Spleen (tissue), 11 donors: ENCODE data around the gene C11orf86. TPM values are rescaled to one million over a fixed set of nuclear protein-coding genes. Genes with fewer than 3 reads are reported as not detected.

ENCODE experiments used
- DNase-seq: peaks from one replicate; pipeline ENCODE4 v3.0.0-alpha.2; 2020
- H3K27ac ChIP-seq, 8 donors: fragments of 200-600 bp; sonication (generic) in 7 of 8; 1 replicate in 4 of 8; 2 replicates in 4 of 8; pipeline versions ENCODE4 v1.5.0 to v1.8.0; 2016 to 2021; ENCODE audit warnings: inconsistent platforms in 4 of 8, mild to moderate bottlenecking in 4 of 8, moderate library complexity in 1 of 8
- H3K27me3 ChIP-seq, 7 donors: fragments of 200-600 bp; sonication (generic) in 6 of 7; replicated peaks in 1 of 7; 1 replicate in 4 of 7; 2 replicates in 3 of 7; pipeline versions ENCODE4 v1.5.0 to v1.8.0; 2016 to 2021; ENCODE audit warnings: inconsistent platforms in 3 of 7, mild to moderate bottlenecking in 1 of 7
- H3K36me3 ChIP-seq, 6 donors: fragments of 200-600 bp; sonication (generic) in 5 of 6; 1 replicate in 4 of 6; 2 replicates in 2 of 6; pipeline versions ENCODE4 v1.5.0 to v1.8.0; 2016 to 2021; ENCODE audit warnings: inconsistent platforms in 2 of 6
- H3K4me1 ChIP-seq, 6 donors: fragments of 200-600 bp; sonication (generic) in 5 of 6; 1 replicate in 3 of 6; 2 replicates in 3 of 6; pipeline versions ENCODE4 v1.5.0 to v1.8.0; 2016 to 2021; ENCODE audit warnings: inconsistent platforms in 3 of 6
- H3K4me3 ChIP-seq, 8 donors: fragments of 200-600 bp; sonication (generic) in 7 of 8; 1 replicate in 4 of 8; 2 replicates in 4 of 8; pipeline versions ENCODE4 v1.5.0 to v1.8.0; 2016 to 2021; ENCODE audit warnings: inconsistent platforms in 4 of 8, mild to moderate bottlenecking in 4 of 8, moderate library complexity in 2 of 8
- H3K9me3 ChIP-seq, 8 donors: fragments of 200-600 bp; sonication (generic) in 7 of 8; 1 replicate in 4 of 8; 2 replicates in 4 of 8; pipeline versions ENCODE4 v1.5.0 to v1.8.0; 2016 to 2021; ENCODE audit warnings: inconsistent platforms in 4 of 8
- POLR2A ChIP-seq, 3 donors: fragments of 450-650 bp; IDR thresholded peaks; one replicate each; pipeline ENCODE4 v1.5.1; 2017; ENCODE audit warnings: antibody characterized with exemption in 3 of 3, mild to moderate bottlenecking in 1 of 3
- POLR2AphosphoS5 ChIP-seq, 3 donors: sonication (generic); formaldehyde crosslinking; IDR thresholded peaks; one replicate each; pipeline ENCODE4 v1.5.1; 2017; ENCODE audit warnings: antibody characterized with exemption in 3 of 3
- WGBS, 5 donors: extraction: QIAGEN DNeasy Blood & Tissue Kit in 3 of 5; methylation state at CpG; one replicate each; pipeline versions ENCODE4 v1.1.5 to v1.1.7; 2013 to 2018; 5-methylcytosine and 5-hydroxymethylcytosine counted together
- intact Hi-C: fragments of 100-400 bp; cut with DNase I; formaldehyde crosslinking; loops from one replicate; pipeline ENCODE4 v1.15.0; 2023; ENCODE audit warnings: low total_unique reads
- polyA plus RNA-seq, 3 donors: library from polyadenylated mRNA; stranded (reverse); fragments of 200-250 nt; gene quantifications; one replicate each; pipeline ENCODE4 v1.2.1, GENCODE V29; 2013
- total RNA-seq, 7 donors: library from RNA; depleted of rRNA in 3 of 7; stranded (reverse); fragments of >200 nt in 3 of 7; fragmentation: NEBNext Ultra II Directional in 4 of 7; extraction: Animal tissue kit (Norgen Biotek cat#: 25700) in 4 of 7; gene quantifications; one replicate each; pipeline versions ENCODE4 v1.1.0 to v1.2.1, GENCODE V29; 2016 to 2021
- TF ChIP-seq, protein P1 (sequence below), 11 experiments: fragments of 200-600 bp in 7 of 11; fragments of 450-650 bp in 4 of 11; sonication (generic) in 4 of 11; IDR thresholded peaks in 8 of 11; conservative IDR thresholded peaks in 3 of 11; 1 replicate in 7 of 11; 2 replicates in 4 of 11; pipeline versions ENCODE4 v1.4.0 to v1.8.0; 2016 to 2021; ENCODE audit warnings: antibody characterized with exemption in 11 of 11, inconsistent platforms in 4 of 11, mild to moderate bottlenecking in 1 of 11
- donor health status: healthy with polysubstance abuse.
- donor health status: DM: no; HTN: no; CAD: no; lungs with moderate emphysema.
- donor health status: DM: no; HTN: no; CAD: no.
- donor health status: Bipolar disorder and iron deficiency.
- donor health status: healthy.
- donor health status: DM: no; HTN: no; CAD: no.
- donor health status: DM: yes; HTN: yes; CAD: no.

Gene C11orf86
- total and polyA plus RNA-seq, 10 donors, result 0.13 TPM; not detected in 9

DNA sequence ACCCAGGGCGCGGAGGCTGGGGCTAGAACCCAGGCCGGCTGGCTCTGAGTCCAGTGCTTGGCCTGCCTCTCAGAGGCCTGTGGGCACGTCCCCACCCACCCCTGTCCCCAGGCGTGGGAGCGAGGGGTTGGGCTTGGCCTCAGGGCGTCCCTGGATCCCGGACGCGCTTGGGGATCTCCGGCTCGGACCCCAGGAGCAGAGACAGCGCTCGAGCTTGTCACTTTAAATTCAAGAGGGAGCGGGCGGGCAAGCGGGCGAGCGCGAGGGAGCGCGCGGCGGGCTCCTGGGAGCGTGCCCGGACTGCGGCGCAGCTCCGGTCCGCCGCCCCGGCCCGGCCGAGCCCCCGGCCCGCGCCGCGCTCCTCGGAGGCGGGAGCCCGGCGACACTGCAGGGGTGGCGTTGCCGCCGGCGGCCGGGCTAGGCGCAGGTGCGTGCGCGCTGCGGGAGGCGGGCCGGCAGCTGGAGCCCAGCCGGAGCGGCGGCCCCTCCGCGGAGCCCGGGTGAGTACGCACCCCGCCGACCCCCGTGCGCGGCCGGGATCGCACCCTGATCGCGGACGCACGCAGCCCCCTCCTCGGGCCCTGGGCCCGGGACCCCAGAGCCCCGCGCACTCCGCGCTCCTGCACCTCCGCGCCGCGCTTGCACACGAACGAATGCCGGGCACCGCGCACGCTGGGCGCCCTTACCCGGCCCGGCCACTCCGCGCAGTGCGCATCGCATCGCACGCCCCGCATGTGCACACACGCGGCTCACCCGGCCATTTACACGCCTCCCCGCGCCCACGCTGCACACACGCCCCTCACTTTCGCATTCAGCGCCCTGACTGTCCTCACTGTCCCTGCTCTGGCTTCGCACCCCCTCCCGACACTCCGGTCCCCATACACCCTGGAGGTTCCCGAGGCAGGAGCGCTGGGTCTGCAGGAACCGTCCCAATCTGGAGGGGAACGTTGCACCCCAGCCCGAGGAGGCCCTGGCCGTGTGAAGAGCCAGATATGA lies 48.2 kb downstream of the C11orf86 start, which contains the start of gene SYT12:
Gene SYT12 (plus strand): TSS at position 174 of the 996 bp plus-strand sequence. CDS start 7,011 bp downstream, outside the sequence.
- peaks cover 3 to 88% (median 45%) of the 10 kb centered on the region in 7 donors for H3K27me3 ChIP-seq
- no peak for DNase-seq
- H3K4me3 ChIP-seq, result peak within 1 kb of the TSS in 7 of 8 donors; percentile 12 to 65 (median 31)
- TF ChIP-seq, protein P1, sequence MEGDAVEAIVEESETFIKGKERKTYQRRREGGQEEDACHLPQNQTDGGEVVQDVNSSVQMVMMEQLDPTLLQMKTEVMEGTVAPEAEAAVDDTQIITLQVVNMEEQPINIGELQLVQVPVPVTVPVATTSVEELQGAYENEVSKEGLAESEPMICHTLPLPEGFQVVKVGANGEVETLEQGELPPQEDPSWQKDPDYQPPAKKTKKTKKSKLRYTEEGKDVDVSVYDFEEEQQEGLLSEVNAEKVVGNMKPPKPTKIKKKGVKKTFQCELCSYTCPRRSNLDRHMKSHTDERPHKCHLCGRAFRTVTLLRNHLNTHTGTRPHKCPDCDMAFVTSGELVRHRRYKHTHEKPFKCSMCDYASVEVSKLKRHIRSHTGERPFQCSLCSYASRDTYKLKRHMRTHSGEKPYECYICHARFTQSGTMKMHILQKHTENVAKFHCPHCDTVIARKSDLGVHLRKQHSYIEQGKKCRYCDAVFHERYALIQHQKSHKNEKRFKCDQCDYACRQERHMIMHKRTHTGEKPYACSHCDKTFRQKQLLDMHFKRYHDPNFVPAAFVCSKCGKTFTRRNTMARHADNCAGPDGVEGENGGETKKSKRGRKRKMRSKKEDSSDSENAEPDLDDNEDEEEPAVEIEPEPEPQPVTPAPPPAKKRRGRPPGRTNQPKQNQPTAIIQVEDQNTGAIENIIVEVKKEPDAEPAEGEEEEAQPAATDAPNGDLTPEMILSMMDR (IDR thresholded peaks at IDR 0.05 in 8 of 11, conservative IDR thresholded peaks at IDR 0.05 in 3 of 11), result no peak
- no peak for TF ChIP-seq POLR2AphosphoS5 (IDR thresholded peaks at IDR 0.05)
- TF ChIP-seq POLR2A (IDR thresholded peaks at IDR 0.05), result no peak
- peaks cover 0 to 5% (median 0%) of the 10 kb centered on the region in 8 donors for H3K9me3 ChIP-seq
- H3K27ac ChIP-seq, result no peak within 1 kb of the TSS
- WGBS, 5 donors, result 3 to 9% (median 4%) methylated on average over 18 to 118 of the region's 118 CpGs
- H3K36me3 ChIP-seq, result no peaks in the 10 kb centered on the region
- intact Hi-C loops, result no loop called here
- H3K4me1 ChIP-seq, result peaks cover 13 to 42% (median 32%) of the 10 kb centered on the region in 6 donors

DNA sequence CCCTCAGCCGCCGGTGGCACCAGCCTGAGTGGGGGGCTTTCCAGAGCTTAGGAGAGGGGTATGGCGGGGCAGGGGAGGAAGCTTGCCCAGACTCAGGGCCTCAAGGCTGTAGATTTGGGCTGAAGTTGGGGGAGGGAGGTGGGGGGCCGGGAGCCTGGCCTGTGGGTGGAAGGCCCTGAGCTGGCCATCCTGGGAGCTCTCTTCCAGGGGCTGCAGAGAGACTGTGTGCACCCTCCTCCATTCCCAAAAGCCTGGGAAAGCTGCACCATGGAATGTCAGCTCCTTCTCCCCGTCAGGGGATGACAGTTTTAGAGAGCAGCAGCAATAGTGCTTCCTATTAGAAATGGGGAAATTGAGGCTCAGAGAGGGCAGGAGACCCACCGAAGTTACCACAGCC lies 48.9 kb downstream of the C11orf86 start:
- intact Hi-C loops, result no loop called here
- TF ChIP-seq, protein P1 (IDR thresholded peaks at IDR 0.05 in 8 of 11, conservative IDR thresholded peaks at IDR 0.05 in 3 of 11), result no peak
- no peak for TF ChIP-seq POLR2A (IDR thresholded peaks at IDR 0.05)
- no peak for TF ChIP-seq POLR2AphosphoS5 (IDR thresholded peaks at IDR 0.05)
- DNase-seq, result no peak
- Histone ChIP-seq H3K4me1 (peaks cover 13 to 44% (median 32%) of the 10 kb centered on the region in 6 donors), H3K9me3 (peaks cover 0 to 2% (median 0%) of the 10 kb centered on the region in 8 donors), H3K27me3 (peaks cover 3 to 93% (median 45%) of the 10 kb centered on the region in 7 donors), H3K4me3 (peak overlapping the region in 6 of 8 donors; percentile 12 to 65 (median 32)), H3K36me3 (no peaks in the 10 kb centered on the region), H3K27ac (no peak overlapping the region)
- 20 to 45% (median 35%) methylated on average over 5 to 6 of the region's 6 CpGs for WGBS, 5 donors

DNA sequence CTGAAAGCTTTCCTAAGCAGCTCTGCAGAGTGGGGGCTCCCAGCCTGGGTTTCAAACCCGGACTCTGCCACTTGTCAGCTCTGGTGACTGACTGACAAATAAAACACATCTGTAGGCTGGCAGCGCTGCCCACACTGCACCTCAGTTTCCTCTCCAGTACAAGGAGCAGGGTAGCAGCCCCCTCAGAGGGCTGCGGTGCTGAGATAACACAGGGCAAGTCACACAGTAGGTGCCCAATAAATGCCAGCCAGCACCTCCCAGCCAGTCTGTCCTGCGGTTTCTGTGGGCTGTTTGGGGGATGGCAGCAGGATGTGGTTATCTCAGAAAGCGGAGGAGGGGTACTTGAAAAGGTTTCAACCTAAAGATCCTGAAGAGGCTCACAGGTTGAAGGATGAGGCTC lies 49.3 kb downstream of the C11orf86 start:
- no peaks in the 10 kb centered on the region for H3K9me3 ChIP-seq
- no peak for DNase-seq
- WGBS, 5 donors, result 12 to 31% (median 24%) methylated on average over 3 to 5 of the region's 5 CpGs
- H3K27ac ChIP-seq, result no peak overlapping the region
- peaks cover 3 to 96% (median 45%) of the 10 kb centered on the region in 7 donors for H3K27me3 ChIP-seq
- peaks cover 13 to 44% (median 32%) of the 10 kb centered on the region in 6 donors for H3K4me1 ChIP-seq
- H3K36me3 ChIP-seq, result no peaks in the 10 kb centered on the region
- no peak for TF ChIP-seq POLR2AphosphoS5 (IDR thresholded peaks at IDR 0.05)
- TF ChIP-seq, protein P1 (IDR thresholded peaks at IDR 0.05 in 8 of 11, conservative IDR thresholded peaks at IDR 0.05 in 3 of 11), result no peak
- TF ChIP-seq POLR2A (IDR thresholded peaks at IDR 0.05), result no peak
- intact Hi-C loops, result no loop called here
- peak overlapping the region in 1 of 8 donors; percentile 65 for H3K4me3 ChIP-seq

DNA sequence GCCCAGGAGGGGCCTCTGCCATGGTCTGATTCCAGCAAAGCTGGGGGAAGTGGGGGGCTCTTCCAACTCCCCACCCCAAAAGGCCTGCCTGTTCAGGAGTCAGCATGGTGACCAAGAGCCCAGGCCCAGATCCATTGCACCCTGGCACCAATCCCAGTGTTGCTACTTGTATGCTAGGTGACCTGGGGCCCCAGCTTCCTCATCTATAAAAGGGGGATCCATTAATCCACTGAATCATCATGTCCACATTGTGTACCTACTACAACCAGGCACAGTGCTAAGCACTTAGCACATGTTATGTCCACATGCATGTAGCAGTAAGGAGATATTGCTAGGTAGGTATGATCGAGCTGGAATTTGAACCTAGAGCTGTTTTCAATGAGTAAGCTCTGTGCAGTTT lies 49.9 kb downstream of the C11orf86 start:
- intact Hi-C loops, result no loop called here
- Histone ChIP-seq H3K4me1 (peaks cover 13 to 44% (median 32%) of the 10 kb centered on the region in 6 donors), H3K9me3 (no peaks in the 10 kb centered on the region), H3K27me3 (peaks cover 3 to 94% (median 45%) of the 10 kb centered on the region in 7 donors), H3K4me3 (no peak overlapping the region), H3K36me3 (no peaks in the 10 kb centered on the region), H3K27ac (no peak overlapping the region)
- 59 to 96% (median 71%) methylated on average over 1 of the region's 1 CpG for WGBS, 5 donors
- TF ChIP-seq, protein P1 (IDR thresholded peaks at IDR 0.05 in 8 of 11, conservative IDR thresholded peaks at IDR 0.05 in 3 of 11), result no peak
- no peak for TF ChIP-seq POLR2A (IDR thresholded peaks at IDR 0.05)
- no peak for TF ChIP-seq POLR2AphosphoS5 (IDR thresholded peaks at IDR 0.05)
- DNase-seq, result no peak
